Measurements from ENCODE around the gene ANKRD34B. TPM values are rescaled to one million over a fixed set of nuclear protein-coding genes. Genes with fewer than 3 reads are reported as not detected.

ANKRD34B gene
- total RNA-seq, 1 donor from 2014 or later = 0.20 TPM

DNA sequence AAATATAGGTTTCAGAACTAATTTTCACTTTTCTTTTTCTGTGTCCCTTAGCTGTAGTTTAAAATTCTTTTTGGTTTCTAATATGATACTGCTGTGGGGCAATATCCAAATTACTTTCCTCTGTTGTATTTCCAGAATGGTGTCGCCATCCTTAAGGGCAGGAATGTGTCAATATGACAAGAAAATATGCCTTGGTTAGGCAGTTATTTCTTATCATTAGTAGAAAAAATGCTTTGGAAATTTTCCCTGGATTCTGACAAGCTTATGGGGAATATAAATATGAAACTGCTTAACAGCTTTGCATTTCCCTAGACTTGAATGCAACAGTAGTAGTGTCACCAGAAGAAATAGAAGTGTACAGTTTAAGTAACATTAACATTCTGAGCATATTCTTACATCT lies 29.4 kb downstream of the ANKRD34B start:
- H3K4me3 Mint-ChIP-seq (ENCODE audit: unreplicated experiment) = no peak overlapping the region
- no peak overlapping the region for H3K4me2 ChIP-seq (ENCODE audit: low read length)
- peak; percentile 8 for DNase-seq (ENCODE audit: low read depth)
- no peak overlapping the region for H3K27ac ChIP-seq (ENCODE audit: low read depth, low read length)
- H3K36me3 Mint-ChIP-seq (ENCODE audit: low read depth, unreplicated experiment) = no peaks in the 10 kb centered on the region
- no peak overlapping the region for H3K9ac ChIP-seq (ENCODE audit: low read length)
- no peaks in the 10 kb centered on the region for H3K4me1 ChIP-seq (ENCODE audit: insufficient read depth, low read length)
- H3K27me3 ChIP-seq (ENCODE audit: insufficient read depth, low read length) = no peaks in the 10 kb centered on the region
- no peaks in the 10 kb centered on the region for H3K36me3 ChIP-seq (ENCODE audit: insufficient read depth, low read length)
- no peak overlapping the region for H3K27ac Mint-ChIP-seq (ENCODE audit: unreplicated experiment)
- no peak overlapping the region for H2AFZ ChIP-seq (ENCODE audit: low read depth, low read length)
- peaks cover 2% of the 10 kb centered on the region for H3K9me3 Mint-ChIP-seq (ENCODE audit: unreplicated experiment)
- H3K79me2 ChIP-seq (ENCODE audit: insufficient read depth, low read length) = no peaks in the 10 kb centered on the region
- TF ChIP-seq, protein P1, sequence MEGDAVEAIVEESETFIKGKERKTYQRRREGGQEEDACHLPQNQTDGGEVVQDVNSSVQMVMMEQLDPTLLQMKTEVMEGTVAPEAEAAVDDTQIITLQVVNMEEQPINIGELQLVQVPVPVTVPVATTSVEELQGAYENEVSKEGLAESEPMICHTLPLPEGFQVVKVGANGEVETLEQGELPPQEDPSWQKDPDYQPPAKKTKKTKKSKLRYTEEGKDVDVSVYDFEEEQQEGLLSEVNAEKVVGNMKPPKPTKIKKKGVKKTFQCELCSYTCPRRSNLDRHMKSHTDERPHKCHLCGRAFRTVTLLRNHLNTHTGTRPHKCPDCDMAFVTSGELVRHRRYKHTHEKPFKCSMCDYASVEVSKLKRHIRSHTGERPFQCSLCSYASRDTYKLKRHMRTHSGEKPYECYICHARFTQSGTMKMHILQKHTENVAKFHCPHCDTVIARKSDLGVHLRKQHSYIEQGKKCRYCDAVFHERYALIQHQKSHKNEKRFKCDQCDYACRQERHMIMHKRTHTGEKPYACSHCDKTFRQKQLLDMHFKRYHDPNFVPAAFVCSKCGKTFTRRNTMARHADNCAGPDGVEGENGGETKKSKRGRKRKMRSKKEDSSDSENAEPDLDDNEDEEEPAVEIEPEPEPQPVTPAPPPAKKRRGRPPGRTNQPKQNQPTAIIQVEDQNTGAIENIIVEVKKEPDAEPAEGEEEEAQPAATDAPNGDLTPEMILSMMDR (IDR thresholded peaks at IDR 0.05; ENCODE audit: insufficient read depth, low read depth, low read length) = no peak
- TF ChIP-seq EZH2 (IDR thresholded peaks at IDR 0.05; ENCODE audit: insufficient read depth, low read length) = no peak
- H3K9me3 ChIP-seq (ENCODE audit: insufficient read depth, low read depth, low read length) = no peaks in the 10 kb centered on the region
- no peak for FAIRE-seq
- H3K4me1 Mint-ChIP-seq (ENCODE audit: low read depth, unreplicated experiment) = no peaks in the 10 kb centered on the region
- H3K4me3 ChIP-seq (ENCODE audit: insufficient read depth, low read depth, low read length) = no peak overlapping the region
- H3K27me3 Mint-ChIP-seq (ENCODE audit: low read depth, unreplicated experiment) = no peaks in the 10 kb centered on the region
- H4K20me1 ChIP-seq (ENCODE audit: insufficient read depth, low read length) = no peaks in the 10 kb centered on the region

DNA sequence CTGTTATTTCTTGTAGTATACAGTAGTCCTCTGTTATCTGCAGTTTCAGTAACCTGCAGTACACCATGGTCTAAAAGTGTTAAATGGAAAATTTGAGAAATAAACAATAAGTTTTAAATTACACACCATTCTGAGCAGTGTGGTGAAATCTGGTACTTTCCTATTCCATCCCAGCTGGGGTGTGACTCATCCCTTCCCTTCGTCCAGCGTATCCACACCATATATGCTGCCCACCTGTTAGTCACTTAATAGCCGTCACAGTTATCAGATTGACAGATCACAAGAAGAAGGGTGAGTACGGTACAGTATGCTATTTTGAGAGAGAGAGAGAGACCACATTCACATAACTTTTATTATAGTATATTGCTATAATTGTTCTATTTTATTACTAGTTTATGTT lies 53.3 kb downstream of the ANKRD34B start:
- no peak overlapping the region for H3K27ac Mint-ChIP-seq (ENCODE audit: unreplicated experiment)
- no peaks in the 10 kb centered on the region for H3K79me2 ChIP-seq (ENCODE audit: insufficient read depth, low read length)
- H2AFZ ChIP-seq (ENCODE audit: low read depth, low read length) = no peak overlapping the region
- no peaks in the 10 kb centered on the region for H3K9me3 ChIP-seq (ENCODE audit: insufficient read depth, low read depth, low read length)
- no peaks in the 10 kb centered on the region for H3K9me3 Mint-ChIP-seq (ENCODE audit: unreplicated experiment)
- no peaks in the 10 kb centered on the region for H3K27me3 ChIP-seq (ENCODE audit: insufficient read depth, low read length)
- H3K4me1 ChIP-seq (ENCODE audit: insufficient read depth, low read length) = no peaks in the 10 kb centered on the region
- no peak overlapping the region for H3K4me3 ChIP-seq (ENCODE audit: insufficient read depth, low read depth, low read length)
- no peak for TF ChIP-seq EZH2 (IDR thresholded peaks at IDR 0.05; ENCODE audit: insufficient read depth, low read length)
- TF ChIP-seq, protein P1 (IDR thresholded peaks at IDR 0.05; ENCODE audit: insufficient read depth, low read depth, low read length) = no peak
- DNase-seq (ENCODE audit: low read depth) (peak; percentile 91), FAIRE-seq (no peak)
- H3K36me3 Mint-ChIP-seq (ENCODE audit: low read depth, unreplicated experiment) = no peaks in the 10 kb centered on the region
- peak overlapping the region; percentile 19 for H3K27ac ChIP-seq (ENCODE audit: low read depth, low read length)
- no peaks in the 10 kb centered on the region for H4K20me1 ChIP-seq (ENCODE audit: insufficient read depth, low read length)
- no peak overlapping the region for H3K4me2 ChIP-seq (ENCODE audit: low read length)
- H3K27me3 Mint-ChIP-seq (ENCODE audit: low read depth, unreplicated experiment) = no peaks in the 10 kb centered on the region
- H3K4me3 Mint-ChIP-seq (ENCODE audit: unreplicated experiment) = no peak overlapping the region
- H3K36me3 ChIP-seq (ENCODE audit: insufficient read depth, low read length) = no peaks in the 10 kb centered on the region
- H3K4me1 Mint-ChIP-seq (ENCODE audit: low read depth, unreplicated experiment) = peaks cover 5% of the 10 kb centered on the region
- no peak overlapping the region for H3K9ac ChIP-seq (ENCODE audit: low read length)

DNA sequence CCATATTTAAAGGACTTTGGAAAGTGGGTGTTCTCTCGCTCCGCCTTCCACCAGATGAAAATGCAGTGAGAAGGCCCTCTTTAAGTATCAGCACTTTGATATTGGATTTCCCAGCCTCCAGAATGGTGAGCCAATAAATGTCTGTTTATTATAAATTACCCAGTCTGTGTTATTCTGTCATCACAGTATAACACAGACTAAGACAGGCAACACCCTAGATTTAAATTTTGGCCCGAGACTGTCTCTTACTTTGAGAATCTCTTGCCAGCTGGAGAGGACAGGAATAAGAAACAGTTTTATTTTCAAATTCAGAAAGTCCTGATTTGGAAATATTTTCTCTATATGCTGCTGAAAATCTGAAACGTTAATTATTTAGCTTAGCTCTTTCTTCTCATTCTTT lies 60.7 kb downstream of the ANKRD34B start:
- FAIRE-seq = no peak

More for the DNA sequence above, 60.7 kb downstream of the ANKRD34B start:
- no peaks in the 10 kb centered on the region for H3K4me1 ChIP-seq (ENCODE audit: insufficient read depth, low read length)
- Mint-ChIP-seq H3K27me3 (ENCODE audit: low read depth, unreplicated experiment) (no peaks in the 10 kb centered on the region), H3K4me3 (ENCODE audit: unreplicated experiment) (no peak overlapping the region), H3K27ac (ENCODE audit: unreplicated experiment) (no peak overlapping the region), H3K9me3 (ENCODE audit: unreplicated experiment) (no peaks in the 10 kb centered on the region), H3K36me3 (ENCODE audit: low read depth, unreplicated experiment) (no peaks in the 10 kb centered on the region), H3K4me1 (ENCODE audit: low read depth, unreplicated experiment) (peaks cover 4% of the 10 kb centered on the region)
- H3K79me2 ChIP-seq (ENCODE audit: insufficient read depth, low read length) = no peaks in the 10 kb centered on the region
- no peak overlapping the region for H3K4me2 ChIP-seq (ENCODE audit: low read length)
- TF ChIP-seq EZH2 (IDR thresholded peaks at IDR 0.05; ENCODE audit: insufficient read depth, low read length) = no peak
- TF ChIP-seq, protein P1 (IDR thresholded peaks at IDR 0.05; ENCODE audit: insufficient read depth, low read depth, low read length) = no peak
- H2AFZ ChIP-seq (ENCODE audit: low read depth, low read length) = no peak overlapping the region
- H4K20me1 ChIP-seq (ENCODE audit: insufficient read depth, low read length) = no peaks in the 10 kb centered on the region
- no peak overlapping the region for H3K4me3 ChIP-seq (ENCODE audit: insufficient read depth, low read depth, low read length)
- H3K9me3 ChIP-seq (ENCODE audit: insufficient read depth, low read depth, low read length) = no peaks in the 10 kb centered on the region
- no peak overlapping the region for H3K9ac ChIP-seq (ENCODE audit: low read length)
- H3K27ac ChIP-seq (ENCODE audit: low read depth, low read length) = no peak overlapping the region
- H3K27me3 ChIP-seq (ENCODE audit: insufficient read depth, low read length) = no peaks in the 10 kb centered on the region
- no peaks in the 10 kb centered on the region for H3K36me3 ChIP-seq (ENCODE audit: insufficient read depth, low read length)
- no peak for DNase-seq (ENCODE audit: low read depth)
